Lower leg skin (tissue), 4 donors: ENCODE data around the gene KRT6A. TPM values are rescaled to one million over a fixed set of nuclear protein-coding genes. Genes with fewer than 3 reads are reported as not detected.

Experiments used
- DNase-seq, 2 donors: peaks; one replicate each; pipeline ENCODE4 v3.0.0-alpha.2; 2019; ENCODE audit warnings: low spot score in 2 of 2
- H3K4me3 ChIP-seq: fragments of 200-600 bp; sonication (generic); 2 replicates; pipeline ENCODE4 v1.5.1; 2017; ENCODE audit warnings: mild to moderate bottlenecking, low read depth; ENCODE audit not compliant: poor library complexity, severe bottlenecking
- CTCF ChIP-seq, 3 donors: fragments of 450-650 bp; IDR thresholded peaks; one replicate each; pipeline ENCODE4 v1.5.1; 2016; ENCODE audit warnings: antibody characterized with exemption in 3 of 3, mild to moderate bottlenecking in 3 of 3, moderate library complexity in 2 of 3
- POLR2A ChIP-seq, 2 donors: fragments of 450-650 bp; IDR thresholded peaks; one replicate each; pipeline ENCODE4 v1.6.1; 2016 to 2017; ENCODE audit warnings: antibody characterized with exemption in 2 of 2, mild to moderate bottlenecking in 1 of 2, moderate library complexity in 1 of 2
- WGBS, 2 donors: methylation state at CpG; one replicate each; pipeline ENCODE4 v1.1.5; 2018; 5-methylcytosine and 5-hydroxymethylcytosine counted together
- intact Hi-C: fragments of 100-400 bp; cut with DNase I; formaldehyde crosslinking; loops from one replicate; pipeline ENCODE4 v1.15.0; 2023; ENCODE audit warnings: low total_unique reads
- total RNA-seq, 4 donors: library from RNA; depleted of rRNA; stranded (reverse); fragments of >200 nt; gene quantifications; one replicate each; pipeline ENCODE4 v1.1.0, GENCODE V29; 2016

Gene KRT6A
- total RNA-seq, 4 donors from 2014 or later = 75.3 to 617 (median 182) TPM

- peak in 1 of 2 donors; percentile 54 for DNase-seq
- no peak overlapping the region for H3K4me3 ChIP-seq
- intact Hi-C loops = no loop called here
- WGBS, 2 donors = 41 to 61% methylated on average over 6 of the region's 6 CpGs
- TF ChIP-seq CTCF (IDR thresholded peaks at IDR 0.05) = no peak
- TF ChIP-seq POLR2A (IDR thresholded peaks at IDR 0.05) = no peak
Measured at GRCh38 chr12:52442600-52443061, 50.4 kb downstream of the KRT6A start.

- intact Hi-C loops = no loop called here
- TF ChIP-seq CTCF (IDR thresholded peaks at IDR 0.05) (no peak), POLR2A (IDR thresholded peaks at IDR 0.05) (no peak)
- no peak overlapping the region for H3K4me3 ChIP-seq
- DNase-seq = peak in 1 of 2 donors; percentile 29
- 63 to 77% methylated on average over 9 of the region's 9 CpGs for WGBS, 2 donors
Measured at GRCh38 chr12:52441320-52441911, 51.6 kb downstream of the KRT6A start.

GRCh38 chr12:52440821-52441319 lies 52.2 kb downstream of the KRT6A start:
- TF ChIP-seq POLR2A (IDR thresholded peaks at IDR 0.05) = no peak
- TF ChIP-seq CTCF (IDR thresholded peaks at IDR 0.05) = no peak
- DNase-seq = peak in 1 of 2 donors; percentile 48
- H3K4me3 ChIP-seq = no peak overlapping the region
- intact Hi-C loops = no loop called here
- 66 to 79% methylated on average over 5 of the region's 5 CpGs for WGBS, 2 donors

GRCh38 chr12:52439845-52440244 lies 53.2 kb downstream of the KRT6A start:
- H3K4me3 ChIP-seq = no peak overlapping the region
- DNase-seq = peak in 1 of 2 donors; percentile 57
- intact Hi-C loops = no loop called here
- 61 to 63% methylated on average over 2 of the region's 2 CpGs for WGBS, 2 donors
- no peak for TF ChIP-seq CTCF (IDR thresholded peaks at IDR 0.05)
- no peak for TF ChIP-seq POLR2A (IDR thresholded peaks at IDR 0.05)

GRCh38 chr12:52439420-52439819 lies 53.6 kb downstream of the KRT6A start:
- WGBS, 2 donors = 85 to 92% methylated on average over 6 to 8 of the region's 8 CpGs
- H3K4me3 ChIP-seq = no peak overlapping the region
- intact Hi-C loops = no loop called here
- TF ChIP-seq CTCF (IDR thresholded peaks at IDR 0.05) (no peak), POLR2A (IDR thresholded peaks at IDR 0.05) (no peak)
- DNase-seq = peak in 1 of 2 donors; percentile 59
